ENCODE results near the gene CRYGB. TPM values are rescaled to one million over a fixed set of nuclear protein-coding genes. Genes with fewer than 3 reads are reported as not detected.

Gene CRYGB
- total RNA-seq, 1 experiment from 2014 or later, result 0.87 TPM

- TF ChIP-seq, protein P1, sequence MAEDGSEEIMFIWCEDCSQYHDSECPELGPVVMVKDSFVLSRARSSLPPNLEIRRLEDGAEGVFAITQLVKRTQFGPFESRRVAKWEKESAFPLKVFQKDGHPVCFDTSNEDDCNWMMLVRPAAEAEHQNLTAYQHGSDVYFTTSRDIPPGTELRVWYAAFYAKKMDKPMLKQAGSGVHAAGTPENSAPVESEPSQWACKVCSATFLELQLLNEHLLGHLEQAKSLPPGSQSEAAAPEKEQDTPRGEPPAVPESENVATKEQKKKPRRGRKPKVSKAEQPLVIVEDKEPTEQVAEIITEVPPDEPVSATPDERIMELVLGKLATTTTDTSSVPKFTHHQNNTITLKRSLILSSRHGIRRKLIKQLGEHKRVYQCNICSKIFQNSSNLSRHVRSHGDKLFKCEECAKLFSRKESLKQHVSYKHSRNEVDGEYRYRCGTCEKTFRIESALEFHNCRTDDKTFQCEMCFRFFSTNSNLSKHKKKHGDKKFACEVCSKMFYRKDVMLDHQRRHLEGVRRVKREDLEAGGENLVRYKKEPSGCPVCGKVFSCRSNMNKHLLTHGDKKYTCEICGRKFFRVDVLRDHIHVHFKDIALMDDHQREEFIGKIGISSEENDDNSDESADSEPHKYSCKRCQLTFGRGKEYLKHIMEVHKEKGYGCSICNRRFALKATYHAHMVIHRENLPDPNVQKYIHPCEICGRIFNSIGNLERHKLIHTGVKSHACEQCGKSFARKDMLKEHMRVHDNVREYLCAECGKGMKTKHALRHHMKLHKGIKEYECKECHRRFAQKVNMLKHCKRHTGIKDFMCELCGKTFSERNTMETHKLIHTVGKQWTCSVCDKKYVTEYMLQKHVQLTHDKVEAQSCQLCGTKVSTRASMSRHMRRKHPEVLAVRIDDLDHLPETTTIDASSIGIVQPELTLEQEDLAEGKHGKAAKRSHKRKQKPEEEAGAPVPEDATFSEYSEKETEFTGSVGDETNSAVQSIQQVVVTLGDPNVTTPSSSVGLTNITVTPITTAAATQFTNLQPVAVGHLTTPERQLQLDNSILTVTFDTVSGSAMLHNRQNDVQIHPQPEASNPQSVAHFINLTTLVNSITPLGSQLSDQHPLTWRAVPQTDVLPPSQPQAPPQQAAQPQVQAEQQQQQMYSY (CRISPR knock-in tag; IDR thresholded peaks at IDR 0.05), result no peak
- TF ChIP-seq ZNF138 (CRISPR knock-in tag; conservative IDR thresholded peaks at IDR 0.05) (no peak), CREB1 (CRISPR knock-in tag; IDR thresholded peaks at IDR 0.05) (no peak)
Measured at GRCh38 chr2:208174144-208174543, 28.2 kb upstream of the CRYGB start (continued).

- ChIA-PET POLR2A (no interaction called here), CTCF (no interaction called here)
- no peaks in the 10 kb centered on the region for H3K36me3 Mint-ChIP-seq
- DNase-seq (ENCODE audit: low spot score), result no peak
- H3K27ac Mint-ChIP-seq, result no peak overlapping the region
- peaks cover 8% of the 10 kb centered on the region for H3K4me1 Mint-ChIP-seq
- no peaks in the 10 kb centered on the region for H3K27me3 Mint-ChIP-seq (ENCODE audit: low read depth)
- no peak for TF ChIP-seq GRHL2 (CRISPR knock-in tag; IDR thresholded peaks at IDR 0.05; ENCODE audit: insufficient replicate concordance, severe bottlenecking)
- TF ChIP-seq, protein P2, sequence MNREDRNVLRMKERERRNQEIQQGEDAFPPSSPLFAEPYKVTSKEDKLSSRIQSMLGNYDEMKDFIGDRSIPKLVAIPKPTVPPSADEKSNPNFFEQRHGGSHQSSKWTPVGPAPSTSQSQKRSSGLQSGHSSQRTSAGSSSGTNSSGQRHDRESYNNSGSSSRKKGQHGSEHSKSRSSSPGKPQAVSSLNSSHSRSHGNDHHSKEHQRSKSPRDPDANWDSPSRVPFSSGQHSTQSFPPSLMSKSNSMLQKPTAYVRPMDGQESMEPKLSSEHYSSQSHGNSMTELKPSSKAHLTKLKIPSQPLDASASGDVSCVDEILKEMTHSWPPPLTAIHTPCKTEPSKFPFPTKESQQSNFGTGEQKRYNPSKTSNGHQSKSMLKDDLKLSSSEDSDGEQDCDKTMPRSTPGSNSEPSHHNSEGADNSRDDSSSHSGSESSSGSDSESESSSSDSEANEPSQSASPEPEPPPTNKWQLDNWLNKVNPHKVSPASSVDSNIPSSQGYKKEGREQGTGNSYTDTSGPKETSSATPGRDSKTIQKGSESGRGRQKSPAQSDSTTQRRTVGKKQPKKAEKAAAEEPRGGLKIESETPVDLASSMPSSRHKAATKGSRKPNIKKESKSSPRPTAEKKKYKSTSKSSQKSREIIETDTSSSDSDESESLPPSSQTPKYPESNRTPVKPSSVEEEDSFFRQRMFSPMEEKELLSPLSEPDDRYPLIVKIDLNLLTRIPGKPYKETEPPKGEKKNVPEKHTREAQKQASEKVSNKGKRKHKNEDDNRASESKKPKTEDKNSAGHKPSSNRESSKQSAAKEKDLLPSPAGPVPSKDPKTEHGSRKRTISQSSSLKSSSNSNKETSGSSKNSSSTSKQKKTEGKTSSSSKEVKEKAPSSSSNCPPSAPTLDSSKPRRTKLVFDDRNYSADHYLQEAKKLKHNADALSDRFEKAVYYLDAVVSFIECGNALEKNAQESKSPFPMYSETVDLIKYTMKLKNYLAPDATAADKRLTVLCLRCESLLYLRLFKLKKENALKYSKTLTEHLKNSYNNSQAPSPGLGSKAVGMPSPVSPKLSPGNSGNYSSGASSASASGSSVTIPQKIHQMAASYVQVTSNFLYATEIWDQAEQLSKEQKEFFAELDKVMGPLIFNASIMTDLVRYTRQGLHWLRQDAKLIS (CRISPR knock-in tag; IDR thresholded peaks at IDR 0.05; ENCODE audit: borderline replicate concordance), result no peak
- no peak for TF ChIP-seq NR2C2 (CRISPR knock-in tag; IDR thresholded peaks at IDR 0.05)
- no peak for TF ChIP-seq MXD4 (CRISPR knock-in tag; IDR thresholded peaks at IDR 0.05; ENCODE audit: borderline replicate concordance)
- no peak for TF ChIP-seq SP1 (CRISPR knock-in tag; conservative IDR thresholded peaks at IDR 0.05)
- no peak for TF ChIP-seq CREB1 (CRISPR knock-in tag; IDR thresholded peaks at IDR 0.05)
- no peak for TF ChIP-seq ZNF423 (CRISPR knock-in tag; IDR thresholded peaks at IDR 0.05)
- no peak for ATAC-seq
- no peak overlapping the region for H3K4me3 Mint-ChIP-seq
- H3K9me3 Mint-ChIP-seq, result no peaks in the 10 kb centered on the region
Measured at GRCh38 chr2:208172125-208172524, 26.2 kb upstream of the CRYGB start.

DNA sequence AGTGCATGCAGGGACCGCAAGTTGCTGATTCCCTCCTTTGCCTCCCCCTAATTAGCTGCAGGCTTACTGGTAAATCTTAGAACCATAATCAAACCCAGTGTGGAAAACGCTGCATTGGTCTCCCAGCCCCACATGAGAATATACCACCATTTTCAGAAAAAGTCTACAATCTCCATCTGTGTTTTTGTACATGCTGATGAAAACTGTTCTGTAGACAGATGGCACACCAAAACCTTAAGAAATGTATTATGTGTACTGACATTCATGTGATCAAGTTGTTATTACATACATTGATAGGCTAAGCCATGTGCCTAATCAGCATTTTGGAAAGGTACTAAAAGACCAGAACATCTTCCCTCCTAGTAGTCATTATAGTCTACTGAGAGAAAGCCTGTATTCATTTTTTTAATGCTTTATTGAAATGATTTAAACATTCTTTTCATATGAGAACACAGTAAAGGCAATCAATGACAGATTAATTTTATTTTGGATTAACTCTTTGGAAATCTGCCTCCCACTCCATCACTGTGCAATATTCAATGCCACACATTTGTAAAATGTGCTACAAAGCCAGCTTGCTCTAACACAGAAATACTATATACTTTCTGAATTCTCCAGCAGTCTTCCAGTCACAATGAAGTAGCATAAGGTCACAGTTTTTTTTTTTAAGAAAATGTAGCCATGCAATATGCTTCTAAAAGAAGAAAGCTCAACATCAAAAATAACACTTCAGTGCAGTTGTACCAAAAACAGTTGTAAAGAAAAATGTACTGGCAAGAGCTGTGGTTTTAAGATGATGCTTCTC lies 19.2 kb upstream of the CRYGB start:
- Mint-ChIP-seq H3K36me3 (no peaks in the 10 kb centered on the region), H3K27me3 (ENCODE audit: low read depth) (no peaks in the 10 kb centered on the region), H3K9me3 (no peaks in the 10 kb centered on the region), H3K27ac (no peak overlapping the region), H3K4me1 (peaks cover 12% of the 10 kb centered on the region), H3K4me3 (no peak overlapping the region)
- CTCF ChIA-PET, result interaction anchor here (0.9 kb wide), 1 partner anchor 10 kb away, joined by 4 read pairs; no protein-coding TSS in a partner anchor
- TF ChIP-seq MYBL2 (CRISPR knock-in tag; IDR thresholded peaks at IDR 0.05) (no peak), IRF1 (CRISPR knock-in tag; IDR thresholded peaks at IDR 0.05) (no peak), NR1H2 (CRISPR knock-in tag; IDR thresholded peaks at IDR 0.05) (no peak), GRHL2 (CRISPR knock-in tag; IDR thresholded peaks at IDR 0.05; ENCODE audit: insufficient replicate concordance, severe bottlenecking) (no peak), HMGA2 (CRISPR knock-in tag; IDR thresholded peaks at IDR 0.05) (no peak), SOX15 (CRISPR knock-in tag; IDR thresholded peaks at IDR 0.05) (no peak), ZNF416 (CRISPR knock-in tag; IDR thresholded peaks at IDR 0.05) (no peak), ZBTB43 (CRISPR knock-in tag; IDR thresholded peaks at IDR 0.05) (no peak)
- TF ChIP-seq, protein P2 (CRISPR knock-in tag; IDR thresholded peaks at IDR 0.05; ENCODE audit: borderline replicate concordance), result no peak
- TF ChIP-seq, protein P3, sequence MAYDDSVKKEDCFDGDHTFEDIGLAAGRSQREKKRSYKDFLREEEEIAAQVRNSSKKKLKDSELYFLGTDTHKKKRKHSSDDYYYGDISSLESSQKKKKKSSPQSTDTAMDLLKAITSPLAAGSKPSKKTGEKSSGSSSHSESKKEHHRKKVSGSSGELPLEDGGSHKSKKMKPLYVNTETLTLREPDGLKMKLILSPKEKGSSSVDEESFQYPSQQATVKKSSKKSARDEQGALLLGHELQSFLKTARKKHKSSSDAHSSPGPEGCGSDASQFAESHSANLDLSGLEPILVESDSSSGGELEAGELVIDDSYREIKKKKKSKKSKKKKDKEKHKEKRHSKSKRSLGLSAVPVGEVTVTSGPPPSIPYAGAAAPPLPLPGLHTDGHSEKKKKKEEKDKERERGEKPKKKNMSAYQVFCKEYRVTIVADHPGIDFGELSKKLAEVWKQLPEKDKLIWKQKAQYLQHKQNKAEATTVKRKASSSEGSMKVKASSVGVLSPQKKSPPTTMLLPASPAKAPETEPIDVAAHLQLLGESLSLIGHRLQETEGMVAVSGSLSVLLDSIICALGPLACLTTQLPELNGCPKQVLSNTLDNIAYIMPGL (CRISPR knock-in tag; IDR thresholded peaks at IDR 0.05), result no peak
- no peak for ATAC-seq
- DNase-seq (ENCODE audit: low spot score), result no peak
- POLR2A ChIA-PET, result no interaction called here
